ENCODE measurements around the gene TCF4. TPM values are rescaled to one million over a fixed set of nuclear protein-coding genes. Genes with fewer than 3 reads are reported as not detected.

TCF4 gene
- total and polyA plus RNA-seq, 10 donors: 14.6 to 200 (median 153) TPM

DNA sequence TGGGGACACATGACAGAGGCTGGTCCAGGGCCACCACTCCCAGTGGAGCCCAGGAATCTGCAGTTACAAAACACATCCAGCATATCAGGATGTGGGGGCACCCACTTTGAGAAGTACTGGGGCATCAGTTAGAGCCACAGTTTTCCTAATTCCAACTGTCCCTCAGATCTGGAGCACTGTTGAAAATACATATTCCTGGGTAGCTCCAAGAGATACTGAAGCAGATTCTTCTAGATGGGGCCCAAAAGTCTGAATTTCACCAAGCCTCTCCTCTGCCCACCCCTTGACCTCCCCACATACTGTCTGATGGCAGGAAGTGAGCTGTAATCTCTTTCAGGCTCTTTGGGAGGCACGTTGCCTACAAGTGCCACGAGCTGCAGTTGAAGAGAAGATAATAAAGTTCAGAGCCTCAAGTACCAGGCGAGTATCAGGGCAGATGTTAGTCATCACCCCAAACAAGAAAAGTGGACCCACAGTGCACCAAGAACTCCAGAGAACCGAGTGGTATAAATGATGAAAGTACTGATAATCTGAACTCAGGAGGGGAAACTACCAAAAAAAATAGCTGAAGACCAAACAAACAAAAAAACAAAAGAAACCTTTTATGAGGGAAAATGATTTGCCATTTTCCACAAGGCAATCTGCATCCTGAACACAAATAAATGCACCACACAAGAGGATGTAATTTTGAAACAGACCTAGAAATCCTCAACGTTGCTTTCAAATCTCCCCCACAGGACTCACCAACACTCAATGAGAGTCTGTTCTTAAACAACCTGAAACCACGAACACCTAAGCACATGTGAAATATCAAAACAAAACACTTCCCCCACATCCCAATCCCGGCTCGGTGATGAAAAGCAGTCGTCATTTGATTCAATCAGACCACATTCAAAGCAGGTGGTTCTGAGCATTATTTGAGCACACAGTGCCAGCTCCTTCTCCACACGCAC, 98.7 kb downstream of the TCF4 start:
- H3K9me3 ChIP-seq: no peaks in the 10 kb centered on the region
- 22 to 30% (median 25%) methylated on average over 10 of the region's 10 CpGs for WGBS, 5 donors
- TF ChIP-seq, protein P1, sequence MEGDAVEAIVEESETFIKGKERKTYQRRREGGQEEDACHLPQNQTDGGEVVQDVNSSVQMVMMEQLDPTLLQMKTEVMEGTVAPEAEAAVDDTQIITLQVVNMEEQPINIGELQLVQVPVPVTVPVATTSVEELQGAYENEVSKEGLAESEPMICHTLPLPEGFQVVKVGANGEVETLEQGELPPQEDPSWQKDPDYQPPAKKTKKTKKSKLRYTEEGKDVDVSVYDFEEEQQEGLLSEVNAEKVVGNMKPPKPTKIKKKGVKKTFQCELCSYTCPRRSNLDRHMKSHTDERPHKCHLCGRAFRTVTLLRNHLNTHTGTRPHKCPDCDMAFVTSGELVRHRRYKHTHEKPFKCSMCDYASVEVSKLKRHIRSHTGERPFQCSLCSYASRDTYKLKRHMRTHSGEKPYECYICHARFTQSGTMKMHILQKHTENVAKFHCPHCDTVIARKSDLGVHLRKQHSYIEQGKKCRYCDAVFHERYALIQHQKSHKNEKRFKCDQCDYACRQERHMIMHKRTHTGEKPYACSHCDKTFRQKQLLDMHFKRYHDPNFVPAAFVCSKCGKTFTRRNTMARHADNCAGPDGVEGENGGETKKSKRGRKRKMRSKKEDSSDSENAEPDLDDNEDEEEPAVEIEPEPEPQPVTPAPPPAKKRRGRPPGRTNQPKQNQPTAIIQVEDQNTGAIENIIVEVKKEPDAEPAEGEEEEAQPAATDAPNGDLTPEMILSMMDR (IDR thresholded peaks at IDR 0.05 in 8 of 11, conservative IDR thresholded peaks at IDR 0.05 in 3 of 11): no peak
- TF ChIP-seq POLR2AphosphoS5 (IDR thresholded peaks at IDR 0.05) (no peak), POLR2A (IDR thresholded peaks at IDR 0.05) (no peak)
- H3K36me3 ChIP-seq: no peaks in the 10 kb centered on the region
- H3K4me1 ChIP-seq: peaks cover 0 to 16% (median 8%) of the 10 kb centered on the region in 6 donors
- H3K27ac ChIP-seq: no peak overlapping the region
- intact Hi-C loops (cut with DNase I; ENCODE audit: low total_unique reads): no loop called here
- DNase-seq: no peak
- H3K4me3 ChIP-seq: no peak overlapping the region
- no peaks in the 10 kb centered on the region for H3K27me3 ChIP-seq (replicated peaks in 1 of 7)

DNA sequence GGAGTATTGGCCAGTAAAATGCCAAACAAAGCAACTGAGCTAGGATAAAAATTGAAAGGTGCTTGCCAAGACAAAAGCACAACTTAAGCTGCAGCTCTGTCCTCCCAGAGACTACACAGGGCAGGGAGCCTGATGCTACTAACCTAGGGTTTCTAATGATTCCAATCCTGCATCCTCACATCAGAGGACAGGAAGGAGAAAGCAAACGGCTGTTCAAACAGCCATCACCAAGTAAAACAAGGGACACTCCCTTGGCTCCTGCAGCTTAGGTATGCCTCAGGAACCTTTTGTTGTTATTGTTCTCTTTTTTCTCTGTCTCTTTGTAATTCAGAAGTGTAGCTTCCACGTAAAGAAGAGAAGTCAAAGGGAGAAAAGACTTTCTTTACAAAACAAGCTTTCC, 99.5 kb downstream of the TCF4 start:
- 29 to 46% (median 33%) methylated on average over 2 of the region's 2 CpGs for WGBS, 5 donors
- intact Hi-C loops (cut with DNase I; ENCODE audit: low total_unique reads): no loop called here
- Histone ChIP-seq H3K4me3 (no peak overlapping the region), H3K9me3 (no peaks in the 10 kb centered on the region), H3K4me1 (peaks cover 0 to 16% (median 8%) of the 10 kb centered on the region in 6 donors), H3K36me3 (no peaks in the 10 kb centered on the region), H3K27me3 (replicated peaks in 1 of 7) (no peaks in the 10 kb centered on the region), H3K27ac (no peak overlapping the region)
- TF ChIP-seq POLR2A (IDR thresholded peaks at IDR 0.05): no peak
- TF ChIP-seq, protein P1 (IDR thresholded peaks at IDR 0.05 in 8 of 11, conservative IDR thresholded peaks at IDR 0.05 in 3 of 11): no peak
- TF ChIP-seq POLR2AphosphoS5 (IDR thresholded peaks at IDR 0.05): no peak
- no peak for DNase-seq

DNA sequence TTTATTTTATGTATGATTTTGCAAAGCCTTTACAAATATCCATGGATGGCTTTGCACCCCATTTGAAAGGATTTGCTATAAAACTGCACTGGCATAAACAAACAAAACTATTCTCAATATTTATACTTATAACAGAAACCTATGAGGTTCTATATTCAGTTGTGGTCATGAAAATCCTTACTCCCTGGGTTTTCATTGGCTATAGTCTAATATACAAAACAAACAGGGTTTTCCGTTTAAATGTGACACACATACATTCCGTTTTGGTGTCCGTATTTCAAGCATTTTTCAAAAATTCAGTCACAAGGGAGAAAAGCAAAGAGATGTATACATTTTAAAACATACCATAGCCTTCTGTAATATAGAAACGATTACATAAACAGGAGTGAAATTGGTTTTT, 100.0 kb downstream of the TCF4 start:
- Histone ChIP-seq H3K27ac (no peak overlapping the region), H3K27me3 (replicated peaks in 1 of 7) (no peaks in the 10 kb centered on the region), H3K4me3 (no peak overlapping the region), H3K9me3 (no peaks in the 10 kb centered on the region), H3K36me3 (no peaks in the 10 kb centered on the region), H3K4me1 (peaks cover 0 to 16% (median 8%) of the 10 kb centered on the region in 6 donors)
- intact Hi-C loops (cut with DNase I; ENCODE audit: low total_unique reads): no loop called here
- DNase-seq: no peak
- TF ChIP-seq, protein P1 (IDR thresholded peaks at IDR 0.05 in 8 of 11, conservative IDR thresholded peaks at IDR 0.05 in 3 of 11): no peak
- no peak for TF ChIP-seq POLR2A (IDR thresholded peaks at IDR 0.05)
- no peak for TF ChIP-seq POLR2AphosphoS5 (IDR thresholded peaks at IDR 0.05)
- 85 to 92% (median 90%) methylated on average over 4 of the region's 4 CpGs for WGBS, 5 donors

DNA sequence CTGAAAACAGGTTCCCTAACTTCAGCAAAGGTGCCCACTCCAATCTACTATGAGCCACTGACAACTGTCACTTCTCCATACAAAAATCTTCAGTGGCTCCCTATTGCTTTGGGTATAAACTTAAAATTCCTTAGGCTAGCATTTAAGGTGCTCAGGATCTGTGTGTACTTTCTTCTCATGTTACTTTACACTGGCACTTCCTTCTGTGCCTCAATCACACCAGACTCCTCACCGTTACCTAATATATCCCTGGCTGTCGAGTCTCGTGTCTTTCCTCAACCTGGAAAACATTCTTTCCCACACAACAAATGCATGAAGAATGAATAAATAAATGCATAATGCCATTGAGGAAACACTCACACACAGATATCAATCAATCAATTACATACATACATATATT, 101.1 kb downstream of the TCF4 start:
- Histone ChIP-seq H3K9me3 (no peaks in the 10 kb centered on the region), H3K36me3 (no peaks in the 10 kb centered on the region), H3K27me3 (replicated peaks in 1 of 7) (no peaks in the 10 kb centered on the region), H3K4me3 (no peak overlapping the region), H3K4me1 (peaks cover 0 to 16% (median 8%) of the 10 kb centered on the region in 6 donors), H3K27ac (no peak overlapping the region)
- DNase-seq: no peak
- intact Hi-C loops (cut with DNase I; ENCODE audit: low total_unique reads): no loop called here
- WGBS, 5 donors: 88 to 98% (median 89%) methylated on average over 3 of the region's 3 CpGs
- no peak for TF ChIP-seq POLR2A (IDR thresholded peaks at IDR 0.05)

All from spleen (tissue), 11 donors.